ENCODE data around the gene PAQR6.

PAQR6 gene

DNA sequence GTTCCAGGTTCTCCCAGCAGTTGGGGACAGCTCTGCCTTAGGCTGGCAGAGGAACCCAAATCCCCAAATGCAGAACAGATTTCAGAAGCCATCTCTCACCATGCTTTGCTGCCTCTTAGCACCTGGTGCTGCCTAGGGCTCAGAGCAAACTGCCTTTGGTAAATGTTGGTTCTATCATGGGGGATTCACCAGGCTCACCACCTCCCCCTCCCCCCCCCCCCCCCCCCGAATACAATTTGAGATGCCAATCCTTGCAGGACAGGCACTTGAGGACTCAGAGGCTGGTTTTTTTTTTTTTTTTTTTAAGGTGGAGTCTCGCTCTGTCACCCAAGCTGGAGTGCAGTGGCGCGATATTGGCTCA, 447 bp upstream of the PAQR6 start:
- no peaks in the 10 kb centered on the region for H3K27me3 ChIP-seq (replicated peaks; ENCODE audit: insufficient read depth, low read length)
- no peak overlapping the region for H3K9ac ChIP-seq (ENCODE audit: low read length)
- H3K79me2 ChIP-seq (ENCODE audit: low read length), result no peaks in the 10 kb centered on the region
- H3K36me3 ChIP-seq (replicated peaks; ENCODE audit: insufficient read depth, low read length), result peaks cover 22% of the 10 kb centered on the region
- DNase-seq, result no peak
- no peaks in the 10 kb centered on the region for H3K9me3 ChIP-seq (replicated peaks; ENCODE audit: insufficient read depth, low read length)
- no peak for TF ChIP-seq EZH2phosphoT487 (IDR thresholded peaks at IDR 0.05; ENCODE audit: low read length)
- no peak for TF ChIP-seq EZH2 (optimal IDR thresholded peaks at IDR 0.05; ENCODE audit: low read depth, low read length)
- no peak for TF ChIP-seq CTCF (IDR thresholded peaks at IDR 0.05; ENCODE audit: low read length)
- no peaks in the 10 kb centered on the region for H3K9me2 ChIP-seq (replicated peaks; ENCODE audit: insufficient read depth, low read length)
- H3K27ac ChIP-seq (ENCODE audit: low read length), result no peak overlapping the region
- no peak overlapping the region for H3K4me3 ChIP-seq (ENCODE audit: low read length)
- H3K4me1 ChIP-seq (ENCODE audit: low read length), result peaks cover 7% of the 10 kb centered on the region; the same call in 1 of the 2 replicates
- H4K20me1 ChIP-seq (ENCODE audit: insufficient read depth, low read length), result no peaks in the 10 kb centered on the region
- peaks cover 20% of the 10 kb centered on the region for H3F3A ChIP-seq (ENCODE audit: insufficient read depth, low read length)
- no peak overlapping the region for H3K4me2 ChIP-seq (ENCODE audit: low read depth, low read length)
- H2AFZ ChIP-seq (ENCODE audit: low read length), result no peak overlapping the region

DNA sequence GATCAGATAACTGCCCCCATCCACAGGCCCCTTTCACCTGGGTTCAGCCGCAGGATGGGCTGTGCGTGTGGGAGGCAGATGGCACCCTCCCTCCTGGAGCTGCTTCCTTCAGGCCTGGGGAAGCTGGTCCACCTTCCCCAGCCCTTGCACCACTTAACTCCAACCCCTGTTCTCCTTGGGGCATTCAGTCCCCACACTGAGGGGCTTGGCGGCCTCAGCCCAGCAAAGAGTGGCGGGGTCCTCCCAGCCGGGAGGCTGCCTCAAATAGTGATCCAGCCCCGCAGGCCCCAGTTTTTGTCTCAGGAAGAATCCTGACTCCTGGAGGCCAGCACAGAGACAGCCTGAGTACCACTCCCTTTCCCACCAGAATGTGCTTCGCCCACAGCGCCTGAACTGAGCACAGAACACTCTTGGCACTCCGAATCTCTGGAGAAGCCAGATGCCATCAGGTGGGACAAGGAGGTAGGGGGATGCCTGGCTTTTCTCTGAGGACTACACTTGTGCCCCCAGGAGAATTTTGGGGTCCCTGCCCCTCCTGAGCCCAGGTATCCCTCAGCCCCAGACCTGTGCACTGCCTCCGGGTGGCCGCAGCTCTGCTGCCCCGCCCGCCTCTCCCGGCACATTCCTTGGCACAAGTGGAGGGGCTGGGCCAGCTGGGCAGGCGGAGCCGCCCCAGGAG, 936 bp downstream of the PAQR6 start:
- Histone ChIP-seq H2AFZ (ENCODE audit: low read length) (no peak overlapping the region), H3K4me2 (ENCODE audit: low read depth, low read length) (no peak overlapping the region), H3K9ac (ENCODE audit: low read length) (no peak overlapping the region), H3K79me2 (ENCODE audit: low read length) (no peaks in the 10 kb centered on the region), H3K4me3 (ENCODE audit: low read length) (no peak overlapping the region), H3K27me3 (replicated peaks; ENCODE audit: insufficient read depth, low read length) (no peaks in the 10 kb centered on the region), H3K27ac (ENCODE audit: low read length) (no peak overlapping the region), H3K9me3 (replicated peaks; ENCODE audit: insufficient read depth, low read length) (no peaks in the 10 kb centered on the region), H3K9me2 (replicated peaks; ENCODE audit: insufficient read depth, low read length) (no peaks in the 10 kb centered on the region), H3K4me1 (ENCODE audit: low read length) (peaks cover 7% of the 10 kb centered on the region; the same call in 1 of the 2 replicates), H3F3A (ENCODE audit: insufficient read depth, low read length) (peaks cover 20% of the 10 kb centered on the region; the same call in 1 of the 2 replicates), H3K36me3 (replicated peaks; ENCODE audit: insufficient read depth, low read length) (0 out of 2 replicates have a peak, but pooled peaks cover 10% of the 10 kb centered on the region), H4K20me1 (ENCODE audit: insufficient read depth, low read length) (no peaks in the 10 kb centered on the region)
- TF ChIP-seq EZH2phosphoT487 (IDR thresholded peaks at IDR 0.05; ENCODE audit: low read length) (no peak), EZH2 (optimal IDR thresholded peaks at IDR 0.05; ENCODE audit: low read depth, low read length) (no peak), CTCF (IDR thresholded peaks at IDR 0.05; ENCODE audit: low read length) (no peak)
- DNase-seq, result no peak

- H3F3A ChIP-seq (ENCODE audit: insufficient read depth, low read length), result peaks cover 20% of the 10 kb centered on the region; the same call in 1 of the 2 replicates
- no peaks in the 10 kb centered on the region for H4K20me1 ChIP-seq (ENCODE audit: insufficient read depth, low read length)
- H3K9me3 ChIP-seq (replicated peaks; ENCODE audit: insufficient read depth, low read length), result no peaks in the 10 kb centered on the region
- peak overlapping the region; percentile 12; the same call in 1 of the 2 replicates for H2AFZ ChIP-seq (ENCODE audit: low read length)
- H3K27ac ChIP-seq (ENCODE audit: low read length), result no peak overlapping the region
- H3K4me1 ChIP-seq (ENCODE audit: low read length), result peaks cover 7% of the 10 kb centered on the region; the same call in 1 of the 2 replicates
- no peaks in the 10 kb centered on the region for H3K79me2 ChIP-seq (ENCODE audit: low read length)
- no peak overlapping the region for H3K9ac ChIP-seq (ENCODE audit: low read length)
- H3K4me2 ChIP-seq (ENCODE audit: low read depth, low read length), result peak overlapping the region; percentile 57; the same call in 1 of the 2 replicates
- no peak overlapping the region; the same call in 1 of the 2 replicates for H3K4me3 ChIP-seq (ENCODE audit: low read length)
- no peaks in the 10 kb centered on the region for H3K27me3 ChIP-seq (replicated peaks; ENCODE audit: insufficient read depth, low read length)
- TF ChIP-seq CTCF (IDR thresholded peaks at IDR 0.05; ENCODE audit: low read length) (no peak), EZH2phosphoT487 (IDR thresholded peaks at IDR 0.05; ENCODE audit: low read length) (no peak), EZH2 (optimal IDR thresholded peaks at IDR 0.05; ENCODE audit: low read depth, low read length) (no peak)
- 0 out of 2 replicates have a peak, but pooled peaks cover 5% of the 10 kb centered on the region for H3K36me3 ChIP-seq (replicated peaks; ENCODE audit: insufficient read depth, low read length)
- no peak for DNase-seq
- no peaks in the 10 kb centered on the region for H3K9me2 ChIP-seq (replicated peaks; ENCODE audit: insufficient read depth, low read length)
Measured at GRCh38 chr1:156246241-156246780, 1.5 kb downstream of the PAQR6 start.
